K562 (cell line): Measurements from ENCODE around the gene STAB1. TPM values are rescaled to one million over a fixed set of nuclear protein-coding genes. Genes with fewer than 3 reads are reported as not detected.

Experiments
- ATAC-seq: fragments of 200-7000 bp; cut with Tn5 transposase; 3 replicates; pipeline ENCODE4 v1.9.1; 2020; ENCODE audit warnings: moderate library complexity
- BruUV-seq: library from RNA; stranded (reverse); fragments of 400-500 nt; replicated peaks from 2 replicates; lab custom pipeline; 2021; lab: Mats Ljungman, UMichigan
- CTCF ChIA-PET: fragments of 300-600 bp; formaldehyde crosslinking; extraction: SDS; loops from one replicate; lab custom pipeline; 2021; ENCODE audit warnings: low intra/inter-chr PET ratio; lab: Yijun Ruan, JAX
- POLR2A ChIA-PET: fragments of 300-600, 350-650 bp; sonication (Branson Sonifier 250); formaldehyde crosslinking; extraction: SDS; loops from one replicate; lab custom pipeline; 2021; ENCODE audit warnings: antibody characterized with exemption, inconsistent platforms; lab: Yijun Ruan, JAX
- DNase-seq, 4 experiments: peaks; one replicate each; pipeline versions ENCODE4 v3.0.0 to v3.0.0-alpha.2; 2011 to 2018; ENCODE audit warnings: low spot score in 3 of 4, mixed read lengths in 3 of 4; ENCODE audit errors: extremely low read depth in 1 of 4
- FAIRE-seq: peaks from 2 replicates; lab custom pipeline; 2011; peaks lifted over from hg19 to GRCh38; lab: Jason Lieb, UNC
- H2AFZ ChIP-seq: 2 replicates; pipeline ENCODE4 v1.6.0; 2011; ENCODE audit warnings: low read depth, low read length, control low read depth, inconsistent platforms
- H3K27ac ChIP-seq: fragments of 200-600 bp; 3 replicates; pipeline ENCODE4 v1.8.0; 2011; ENCODE audit warnings: low read depth, mild to moderate bottlenecking, control low read depth, inconsistent platforms, low read length, moderate library complexity, mixed read lengths; ENCODE audit errors: extremely low read depth
- H3K27me3 ChIP-seq, 2 experiments: fragments of 300-600 bp in 1 of 2; 2 replicates in 1 of 2; 3 replicates in 1 of 2; pipeline versions ENCODE4 v1.6.0 to v1.8.0; 2011; ENCODE audit warnings: inconsistent platforms in 2 of 2, low read length in 2 of 2, mild to moderate bottlenecking in 1 of 2, mixed read lengths in 1 of 2, moderate library complexity in 1 of 2; ENCODE audit not compliant: control insufficient read depth in 2 of 2, insufficient read depth in 2 of 2
- H3K36me3 ChIP-seq: fragments of 300-600 bp; 3 replicates; pipeline ENCODE4 v1.8.0; 2011; ENCODE audit warnings: mild to moderate bottlenecking, low read length, inconsistent platforms; ENCODE audit not compliant: control insufficient read depth, insufficient read depth
- H3K4me1 ChIP-seq, 2 experiments: fragments of 200-600 bp in 1 of 2; replicated peaks in 1 of 2; 2 replicates in 1 of 2; 3 replicates in 1 of 2; pipeline versions ENCODE4 v1.5.1 to v1.8.0; 2011; ENCODE audit warnings: inconsistent platforms in 2 of 2, low read length in 2 of 2, mild to moderate bottlenecking in 1 of 2, mixed read lengths in 1 of 2, moderate library complexity in 1 of 2; ENCODE audit not compliant: control insufficient read depth in 2 of 2, insufficient read depth in 2 of 2
- H3K4me2 ChIP-seq: 2 replicates; pipeline ENCODE4 v1.6.1; 2011; ENCODE audit warnings: low read length, control low read depth, inconsistent platforms, mixed read lengths; ENCODE audit not compliant: insufficient read depth
- H3K4me3 ChIP-seq: fragments of 200-600 bp; sonication (generic), shearing (Covaris generic); 2 replicates; pipeline ENCODE4 v1.5.1; 2016; ENCODE audit warnings: control low read depth, inconsistent platforms
- H3K79me2 ChIP-seq: fragments of 200-600 bp; 3 replicates; pipeline ENCODE4 v1.8.0; 2011; ENCODE audit warnings: low read length, inconsistent platforms; ENCODE audit not compliant: control insufficient read depth, insufficient read depth
- H3K9ac ChIP-seq, 2 experiments: 2 replicates each; pipeline versions ENCODE4 v1.6.0 to v1.6.1; 2011; ENCODE audit warnings: low read depth in 2 of 2, low read length in 2 of 2, control low read depth in 1 of 2, inconsistent platforms in 1 of 2, mild to moderate bottlenecking in 1 of 2, mixed read lengths in 1 of 2; ENCODE audit not compliant: insufficient read depth in 1 of 2
- H3K9me1 ChIP-seq: one replicate; pipeline ENCODE4 v1.6.0; 2011; ENCODE audit warnings: inconsistent platforms, mild to moderate bottlenecking, low read length, moderate library complexity; ENCODE audit not compliant: control insufficient read depth, insufficient read depth
- H3K9me3 ChIP-seq: replicated peaks from 2 replicates; pipeline ENCODE4 v1.5.1; 2011; ENCODE audit warnings: low read depth, low read length, inconsistent platforms; ENCODE audit not compliant: control insufficient read depth, insufficient read depth
- H4K20me1 ChIP-seq: replicated peaks from 2 replicates; pipeline ENCODE4 v1.6.1; 2011; ENCODE audit warnings: low read length, inconsistent platforms, mixed read lengths; ENCODE audit not compliant: control insufficient read depth, insufficient read depth
- ATF1 ChIP-seq, 2 experiments: fragments of 450-650 bp in 1 of 2; IDR thresholded peaks; 2 replicates each; pipeline ENCODE4 v1.6.1; 2016; ENCODE audit warnings: missing compliant biosample characterization in 1 of 2, missing genetic modification characterization in 1 of 2
- BCOR ChIP-seq: fragments of 450-650 bp; IDR thresholded peaks from 2 replicates; pipeline ENCODE4 v1.6.1; 2016
- ESRRB ChIP-seq: fragments of 250-450 bp; sonication (Bioruptor Pico); IDR thresholded peaks from 2 replicates; pipeline ENCODE4 v1.5.0; 2020; ENCODE audit warnings: mild to moderate bottlenecking, moderate library complexity, borderline replicate concordance
- MYC ChIP-seq, 2 experiments: fragments of 250-450 bp in 1 of 2; sonication (Bioruptor Pico) in 1 of 2; IDR thresholded peaks; 2 replicates each; pipeline versions ENCODE4 v1.5.1 to v1.6.1; 2012 to 2021; ENCODE audit warnings: low read depth in 2 of 2, borderline replicate concordance in 1 of 2, improper control_type of control experiment in 1 of 2, low read length in 1 of 2, mild to moderate bottlenecking in 1 of 2, moderate library complexity in 1 of 2
- OTX1 ChIP-seq: fragments of 450-650 bp; formaldehyde crosslinking; IDR thresholded peaks from 2 replicates; pipeline ENCODE4 v1.4.0; 2022; ENCODE audit warnings: mild to moderate bottlenecking
- PHTF2 ChIP-seq: fragments of 250-450 bp; sonication (Bioruptor Pico); IDR thresholded peaks from 2 replicates; pipeline ENCODE4 v1.5.0; 2021; ENCODE audit warnings: mild to moderate bottlenecking
- RFX5 ChIP-seq: IDR thresholded peaks from 2 replicates; pipeline ENCODE4 v1.6.1; 2011; ENCODE audit warnings: low read depth, mild to moderate bottlenecking, improper control_type of control experiment, low read length
- SMAD1 ChIP-seq: fragments of 150-350 bp; IDR thresholded peaks from 2 replicates; pipeline ENCODE4 v1.6.1; 2014; ENCODE audit warnings: low read length, low read depth; ENCODE audit not compliant: partially characterized antibody
- TAF7 ChIP-seq: fragments of 450-650 bp; IDR thresholded peaks from 2 replicates; pipeline ENCODE4 v1.6.1; 2016; ENCODE audit warnings: missing genetic modification characterization, missing compliant biosample characterization
- TBP ChIP-seq: optimal IDR thresholded peaks from 2 replicates; pipeline ENCODE3; 2011; ENCODE audit warnings: low read depth, low read length, improper control_type of control experiment
- THAP7 ChIP-seq: fragments of 250-450 bp; sonication (Bioruptor Pico); IDR thresholded peaks from 2 replicates; pipeline ENCODE4 v1.5.0; 2021
- ZKSCAN3 ChIP-seq: fragments of 250-450 bp; sonication (Bioruptor Pico); IDR thresholded peaks from 2 replicates; pipeline ENCODE4 v1.4.0; 2020
- ZNF583 ChIP-seq: fragments of 250-450 bp; sonication (Bioruptor Pico); IDR thresholded peaks from 2 replicates; pipeline ENCODE4 v1.4.0; 2020
- ZNF764 ChIP-seq: fragments of 250-450 bp; sonication (Bioruptor Pico); IDR thresholded peaks from 2 replicates; pipeline ENCODE4 v1.4.0; 2020; ENCODE audit warnings: low read depth, mild to moderate bottlenecking, moderate library complexity
- WGBS: fragments of 100-300 bp; shearing (Covaris generic); methylation state at CpG from one replicate; pipeline ENCODE4 v1.1.6; 2016; ENCODE audit warnings: low coverage, mixed read lengths; ENCODE audit not compliant: insufficient coverage; ENCODE audit errors: missing lambda C conversion rate; 5-methylcytosine and 5-hydroxymethylcytosine counted together
- in situ Hi-C: fragments of 300-500 bp; cut with MboI; formaldehyde crosslinking; loops from 4 replicates; pipeline ENCODE4 v1.15.0; 2018; ENCODE audit warnings: inconsistent platforms, mixed read lengths
- intact Hi-C: fragments of 100-400 bp; cut with micrococcal nuclease; formaldehyde crosslinking; loops from 2 replicates; pipeline ENCODE4 v1.14.2; 2022
- polyA plus RNA-seq, 8 experiments: library from polyadenylated mRNA; depleted of rRNA in 4 of 8; stranded (reverse) in 5 of 8; unstranded in 3 of 8; fragments of >200 nt; fragmentation: Nextera tagmentation in 2 of 8; fragmentation: Illumina TruSeq in 1 of 8; extraction: Ambion mirVana in 2 of 8; extraction: Trizol in 1 of 8; gene quantifications; 2 replicates each; pipeline versions ENCODE4 v1.2.1 to v1.2.3, GENCODE V29; 2011 to 2014; ENCODE audit warnings: inconsistent platforms in 1 of 8, missing spikeins in 1 of 8
- total RNA-seq, 7 experiments: library from RNA; depleted of rRNA in 6 of 7; stranded (reverse); fragments of >200 nt in 6 of 7; fragmentation: Illumina TruSeq in 2 of 7; extraction: Trizol in 2 of 7; gene quantifications; 2 replicates each; pipeline versions ENCODE4 v1.2.1 to v1.2.3, GENCODE V29; 2011 to 2021; ENCODE audit warnings: low replicate concordance in 1 of 7
- TF ChIP-seq, protein P1 (sequence below): fragments of 450-650 bp; IDR thresholded peaks from 2 replicates; pipeline ENCODE4 v1.6.1; 2014; ENCODE audit warnings: low read depth, mild to moderate bottlenecking, moderate library complexity, borderline replicate concordance
- TF ChIP-seq, protein P2 (sequence below): sonication (generic); formaldehyde crosslinking; IDR thresholded peaks from 2 replicates; pipeline ENCODE4 v1.8.1; 2023; ENCODE audit warnings: mild to moderate bottlenecking, missing genetic modification reagents

The STAB1 gene
- total and polyA plus RNA-seq, 9 of the 15 experiments (the other 6 are each of a cell fraction or from before 2014, with no cell fraction given) = 0.20 to 3.9 (median 1.2) TPM

DNA sequence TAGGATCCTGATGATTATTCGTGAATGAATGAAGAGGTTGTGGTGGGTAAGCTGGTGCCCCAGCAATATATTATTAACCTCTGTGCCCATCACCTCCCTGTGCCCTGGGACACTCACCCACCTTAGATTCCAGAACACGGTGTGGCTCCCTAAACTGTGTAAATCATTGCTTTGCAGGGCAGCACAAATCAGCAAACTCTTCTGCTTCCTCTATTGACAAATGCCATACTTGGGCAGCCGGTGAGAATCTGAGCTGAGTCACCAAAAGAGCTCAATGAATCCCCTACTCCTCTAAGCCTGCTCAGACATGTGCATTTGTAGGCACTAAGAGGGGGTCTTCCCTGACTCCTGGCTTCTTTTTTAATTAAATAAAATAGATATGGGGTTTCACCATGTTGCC is 57.0 kb downstream of the STAB1 start:
- Histone ChIP-seq H4K20me1 (0 out of 2 replicates have a peak, but pooled peaks cover 4% of the 10 kb centered on the region), H3K4me3 (no peak overlapping the region), H3K36me3 (peaks cover 54% of the 10 kb centered on the region; the same call in 2 of the 3 replicates), H3K4me1 (peaks cover 0 to 4% of the 10 kb centered on the region in 2 experiments; a peak in 2 of 5 replicates)
- TF ChIP-seq MYC (IDR thresholded peaks at IDR 0.05; ENCODE audit: low read depth, low read length) (no peak), MYC (CRISPR knock-in tag; IDR thresholded peaks at IDR 0.05; ENCODE audit: borderline replicate concordance, low read depth) (no peak), OTX1 (no peak), TBP (no peak), SMAD1 (no peak), TAF7 (tag) (no peak), ZNF583 (CRISPR knock-in tag) (no peak), ZKSCAN3 (CRISPR knock-in tag) (no peak), ESRRB (CRISPR knock-in tag) (no peak), ZNF764 (CRISPR knock-in tag) (no peak), ATF1 (CRISPR knock-in tag; IDR thresholded peaks at IDR 0.05) (no peak), ATF1 (tag; IDR thresholded peaks at IDR 0.05) (no peak), RFX5 (no peak), BCOR (no peak), PHTF2 (no peak), THAP7 (CRISPR knock-in tag) (no peak)
- TF ChIP-seq, protein P1, sequence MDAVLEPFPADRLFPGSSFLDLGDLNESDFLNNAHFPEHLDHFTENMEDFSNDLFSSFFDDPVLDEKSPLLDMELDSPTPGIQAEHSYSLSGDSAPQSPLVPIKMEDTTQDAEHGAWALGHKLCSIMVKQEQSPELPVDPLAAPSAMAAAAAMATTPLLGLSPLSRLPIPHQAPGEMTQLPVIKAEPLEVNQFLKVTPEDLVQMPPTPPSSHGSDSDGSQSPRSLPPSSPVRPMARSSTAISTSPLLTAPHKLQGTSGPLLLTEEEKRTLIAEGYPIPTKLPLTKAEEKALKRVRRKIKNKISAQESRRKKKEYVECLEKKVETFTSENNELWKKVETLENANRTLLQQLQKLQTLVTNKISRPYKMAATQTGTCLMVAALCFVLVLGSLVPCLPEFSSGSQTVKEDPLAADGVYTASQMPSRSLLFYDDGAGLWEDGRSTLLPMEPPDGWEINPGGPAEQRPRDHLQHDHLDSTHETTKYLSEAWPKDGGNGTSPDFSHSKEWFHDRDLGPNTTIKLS = no peak
- TF ChIP-seq, protein P2, sequence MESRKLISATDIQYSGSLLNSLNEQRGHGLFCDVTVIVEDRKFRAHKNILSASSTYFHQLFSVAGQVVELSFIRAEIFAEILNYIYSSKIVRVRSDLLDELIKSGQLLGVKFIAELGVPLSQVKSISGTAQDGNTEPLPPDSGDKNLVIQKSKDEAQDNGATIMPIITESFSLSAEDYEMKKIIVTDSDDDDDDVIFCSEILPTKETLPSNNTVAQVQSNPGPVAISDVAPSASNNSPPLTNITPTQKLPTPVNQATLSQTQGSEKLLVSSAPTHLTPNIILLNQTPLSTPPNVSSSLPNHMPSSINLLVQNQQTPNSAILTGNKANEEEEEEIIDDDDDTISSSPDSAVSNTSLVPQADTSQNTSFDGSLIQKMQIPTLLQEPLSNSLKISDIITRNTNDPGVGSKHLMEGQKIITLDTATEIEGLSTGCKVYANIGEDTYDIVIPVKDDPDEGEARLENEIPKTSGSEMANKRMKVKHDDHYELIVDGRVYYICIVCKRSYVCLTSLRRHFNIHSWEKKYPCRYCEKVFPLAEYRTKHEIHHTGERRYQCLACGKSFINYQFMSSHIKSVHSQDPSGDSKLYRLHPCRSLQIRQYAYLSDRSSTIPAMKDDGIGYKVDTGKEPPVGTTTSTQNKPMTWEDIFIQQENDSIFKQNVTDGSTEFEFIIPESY (CRISPR knock-in tag) = no peak
- TF ChIP-seq, all 486 proteins: peak for 0
- ChIA-PET POLR2A (interaction anchor here (0.6 to 2.0 kb wide), 3 partner anchors 10 to 1016 kb away, joined by 3 to 10 read pairs (median 4); no protein-coding TSS in a partner anchor), CTCF (no interaction called here)
- no peak for DNase-seq
- WGBS = 54% methylated on average over 3 of the region's 3 CpGs
- no peak for FAIRE-seq
- no peak for ATAC-seq
- no peaks in the 10 kb centered on the region for H3K9me3 ChIP-seq
- no peak overlapping the region for H3K9ac ChIP-seq
- BruUV-seq = no TSS peak
- H2AFZ ChIP-seq = no peak overlapping the region
- in situ Hi-C loops = no loop called here
- H3K4me2 ChIP-seq = no peak overlapping the region
- H3K27me3 ChIP-seq = no peaks in the 10 kb centered on the region
- intact Hi-C loops = no loop called here
- H3K27ac ChIP-seq = no peak overlapping the region
- H3K79me2 ChIP-seq = no peaks in the 10 kb centered on the region
- H3K9me1 ChIP-seq = no peaks in the 10 kb centered on the region
